OCI-LY7 (cell line): ENCODE results near the gene GTF2IRD1. TPM values are rescaled to one million over a fixed set of nuclear protein-coding genes. Genes with fewer than 3 reads are reported as not detected.
"Not testable (repeated sequence)": the region's sequence is repeated elsewhere in the genome, so short reads cannot be mapped to it uniquely, and the experiment has no call there.

Source experiments
- BruUV-seq: library from RNA; stranded (reverse); fragments of 400-500 nt; replicated peaks from 2 replicates; lab custom pipeline; 2021; lab: Mats Ljungman, UMichigan
- CTCF ChIA-PET: fragments of 300-600 bp; sonication (Branson Sonifier 250); formaldehyde crosslinking; loops from one replicate; lab custom pipeline; 2022; ENCODE audit warnings: antibody characterized with exemption; ENCODE audit not compliant: unreplicated experiment; lab: Charles Lee
- POLR2A ChIA-PET: fragments of 300-600 bp; sonication (Branson Sonifier 250); formaldehyde crosslinking; loops from one replicate; lab custom pipeline; 2022; ENCODE audit warnings: antibody characterized with exemption; lab: Charles Lee
- DNase-seq: peaks from one replicate; pipeline ENCODE4 v3.0.0-alpha.2; 2015; ENCODE audit warnings: low spot score
- H2AFZ ChIP-seq: fragments of 200-600 bp; sonication (generic), shearing (Covaris generic); 2 replicates; pipeline ENCODE4 v1.6.1; 2014; ENCODE audit warnings: mild to moderate bottlenecking, antibody characterized with exemption, low read length, moderate library complexity
- H3K27ac ChIP-seq: fragments of 200-600 bp; sonication (generic); 2 replicates; pipeline ENCODE4 v1.5.1; 2014; ENCODE audit warnings: mixed run types, low read depth, mild to moderate bottlenecking, moderate library complexity, low read length, inconsistent platforms; ENCODE audit not compliant: poor library complexity, severe bottlenecking
- H3K36me3 ChIP-seq: fragments of 200-600 bp; sonication (generic); 2 replicates; pipeline ENCODE4 v1.6.1; 2014; ENCODE audit warnings: mild to moderate bottlenecking, antibody characterized with exemption, low read length, moderate library complexity, mixed read lengths; ENCODE audit not compliant: insufficient read depth
- H3K4me1 ChIP-seq: fragments of 200-600 bp; sonication (generic); 2 replicates; pipeline ENCODE4 v1.5.1; 2014; ENCODE audit warnings: mild to moderate bottlenecking, low read length; ENCODE audit not compliant: insufficient read depth, poor library complexity, severe bottlenecking
- H3K4me2 ChIP-seq: fragments of 200-600 bp; sonication (generic); 2 replicates; pipeline ENCODE4 v1.6.1; 2014; ENCODE audit warnings: mild to moderate bottlenecking, low read length
- H3K4me3 ChIP-seq: fragments of 200-600 bp; sonication (generic); 2 replicates; pipeline ENCODE4 v1.5.1; 2014; ENCODE audit warnings: mild to moderate bottlenecking, low read depth, low read length; ENCODE audit not compliant: poor library complexity, severe bottlenecking
- H3K79me2 ChIP-seq: fragments of 200-600 bp; sonication (generic); 2 replicates; pipeline ENCODE4 v1.6.1; 2016; ENCODE audit warnings: low read depth, mild to moderate bottlenecking, low read length, moderate library complexity, mixed read lengths; ENCODE audit not compliant: insufficient read depth
- H3K9me2 ChIP-seq: fragments of 200-600 bp; sonication (generic); 2 replicates; pipeline ENCODE4 v1.6.1; 2016; ENCODE audit warnings: mild to moderate bottlenecking, low read length, mixed read lengths; ENCODE audit not compliant: insufficient read depth
- H3K9me3 ChIP-seq: fragments of 200-600 bp; sonication (generic); 2 replicates; pipeline ENCODE4 v1.6.1; 2014; ENCODE audit warnings: mild to moderate bottlenecking, mixed run types, low read length, mixed read lengths
- H4K20me1 ChIP-seq: fragments of 200-600 bp; sonication (generic); 2 replicates; pipeline ENCODE4 v1.6.1; 2014; ENCODE audit warnings: mild to moderate bottlenecking, antibody characterized with exemption, low read length, moderate library complexity, mixed read lengths; ENCODE audit not compliant: insufficient read depth
- EZH2phosphoT487 ChIP-seq: fragments of 200-600 bp; sonication (generic); IDR thresholded peaks from 2 replicates; pipeline ENCODE4 v1.6.1; 2018; ENCODE audit warnings: low read depth, borderline replicate concordance, mild to moderate bottlenecking, mixed run types, antibody characterized with exemption, low read length, moderate library complexity, mixed read lengths
- intact Hi-C: fragments of 100-400 bp; cut with micrococcal nuclease; formaldehyde crosslinking; loops from one replicate; pipeline ENCODE4 v1.10.0; 2022; ENCODE audit not compliant: unreplicated experiment
- total RNA-seq, 2 experiments: library from RNA; depleted of rRNA in 1 of 2; stranded (reverse); fragments of >200 nt in 1 of 2; shearing (Covaris generic) in 1 of 2; gene quantifications; 2 replicates each; pipeline ENCODE4 v1.2.3, GENCODE V29; 2014 to 2022
- TF ChIP-seq, protein P1 (sequence below): fragments of 200-600 bp; sonication (generic); conservative IDR thresholded peaks from 2 replicates; pipeline ENCODE4 v1.5.1; 2014; ENCODE audit warnings: mild to moderate bottlenecking, antibody characterized with exemption, low read length, moderate library complexity, mixed read lengths

Gene GTF2IRD1
- total RNA-seq, 2 experiments from 2014 or later, result 4.4 to 34.3 TPM

DNA sequence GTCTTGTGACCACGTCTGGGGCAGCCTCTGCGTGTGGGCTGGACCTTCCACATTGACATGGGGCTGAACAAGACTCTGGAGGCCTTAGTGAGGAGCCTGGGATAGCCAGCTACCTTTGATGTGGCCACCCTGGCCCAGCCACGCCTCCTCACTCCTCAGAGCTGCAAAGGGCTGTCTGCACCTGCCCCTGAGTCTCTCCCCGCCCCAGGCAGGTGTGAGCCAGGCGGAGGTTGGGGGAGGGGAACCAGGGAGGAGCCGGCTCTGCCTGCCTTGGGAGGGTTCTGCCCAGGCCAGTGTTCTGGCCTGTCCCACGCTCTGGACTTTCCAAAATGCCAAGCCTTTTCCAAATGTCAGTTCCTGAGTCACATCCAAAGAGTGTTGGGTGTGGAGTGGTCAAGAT, 72.2 kb downstream of the GTF2IRD1 start:
- no peaks in the 10 kb centered on the region for H3K36me3 ChIP-seq
- POLR2A ChIA-PET, result interaction anchor here (0.6 to 1.2 kb wide), 3 partner anchors 65 to 443 kb away, joined by 3 to 4 read pairs (median 3); no protein-coding TSS in a partner anchor
- intact Hi-C loops, result no loop called here
- BruUV-seq, result no TSS peak
- DNase-seq, result peak; percentile 13
- H3K9me2 ChIP-seq, result no peaks in the 10 kb centered on the region
- H3K4me1 ChIP-seq, result peaks cover 3% of the 10 kb centered on the region
- CTCF ChIA-PET, result no interaction called here
- H3K4me2 ChIP-seq, result no peak overlapping the region
- H3K9me3 ChIP-seq, result no peaks in the 10 kb centered on the region
- H2AFZ ChIP-seq, result no peak overlapping the region
- no peak for TF ChIP-seq EZH2phosphoT487
- TF ChIP-seq, protein P1, sequence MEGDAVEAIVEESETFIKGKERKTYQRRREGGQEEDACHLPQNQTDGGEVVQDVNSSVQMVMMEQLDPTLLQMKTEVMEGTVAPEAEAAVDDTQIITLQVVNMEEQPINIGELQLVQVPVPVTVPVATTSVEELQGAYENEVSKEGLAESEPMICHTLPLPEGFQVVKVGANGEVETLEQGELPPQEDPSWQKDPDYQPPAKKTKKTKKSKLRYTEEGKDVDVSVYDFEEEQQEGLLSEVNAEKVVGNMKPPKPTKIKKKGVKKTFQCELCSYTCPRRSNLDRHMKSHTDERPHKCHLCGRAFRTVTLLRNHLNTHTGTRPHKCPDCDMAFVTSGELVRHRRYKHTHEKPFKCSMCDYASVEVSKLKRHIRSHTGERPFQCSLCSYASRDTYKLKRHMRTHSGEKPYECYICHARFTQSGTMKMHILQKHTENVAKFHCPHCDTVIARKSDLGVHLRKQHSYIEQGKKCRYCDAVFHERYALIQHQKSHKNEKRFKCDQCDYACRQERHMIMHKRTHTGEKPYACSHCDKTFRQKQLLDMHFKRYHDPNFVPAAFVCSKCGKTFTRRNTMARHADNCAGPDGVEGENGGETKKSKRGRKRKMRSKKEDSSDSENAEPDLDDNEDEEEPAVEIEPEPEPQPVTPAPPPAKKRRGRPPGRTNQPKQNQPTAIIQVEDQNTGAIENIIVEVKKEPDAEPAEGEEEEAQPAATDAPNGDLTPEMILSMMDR, result no peak
- no peaks in the 10 kb centered on the region for H4K20me1 ChIP-seq
- H3K79me2 ChIP-seq, result no peaks in the 10 kb centered on the region
- no peak overlapping the region for H3K4me3 ChIP-seq
- no peak overlapping the region for H3K27ac ChIP-seq

DNA sequence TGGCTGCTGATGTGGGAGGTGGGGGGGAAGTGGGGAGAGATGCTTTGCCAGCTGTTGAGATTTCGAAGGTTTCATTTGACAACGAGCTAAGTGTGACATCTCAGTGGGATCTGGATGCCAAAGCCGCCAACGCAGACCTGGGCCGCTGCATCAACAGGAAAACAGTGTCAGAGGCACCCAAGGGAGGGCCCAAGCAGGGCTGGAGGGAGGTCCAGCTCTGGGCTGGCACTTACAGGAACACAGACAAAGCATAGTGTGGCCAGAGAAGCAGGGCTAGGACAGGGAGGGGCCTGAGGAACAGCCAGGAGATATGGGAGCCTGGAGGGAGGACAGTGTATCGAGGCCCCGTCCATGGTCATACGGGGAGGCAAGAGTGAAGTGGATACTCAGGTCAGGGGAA, 73.1 kb downstream of the GTF2IRD1 start:
- H3K9me3 ChIP-seq, result no peaks in the 10 kb centered on the region
- no peaks in the 10 kb centered on the region for H3K9me2 ChIP-seq
- no peak overlapping the region for H3K27ac ChIP-seq
- ChIA-PET POLR2A (interaction anchor here (0.6 kb wide), 1 partner anchor 203 kb away, joined by 5 read pairs; no protein-coding TSS in a partner anchor), CTCF (interaction anchor here (0.6 kb wide), 1 partner anchor 490 kb away, joined by 3 read pairs; no protein-coding TSS in a partner anchor)
- peaks cover 3% of the 10 kb centered on the region for H3K4me1 ChIP-seq
- TF ChIP-seq EZH2phosphoT487, result no peak
- TF ChIP-seq, protein P1, result no peak
- H3K4me3 ChIP-seq, result no peak overlapping the region
- no peak overlapping the region for H3K4me2 ChIP-seq
- no peak overlapping the region for H2AFZ ChIP-seq
- H3K36me3 ChIP-seq, result no peaks in the 10 kb centered on the region
- H3K79me2 ChIP-seq, result no peaks in the 10 kb centered on the region
- BruUV-seq, result no TSS peak
- no peak for DNase-seq
- H4K20me1 ChIP-seq, result no peaks in the 10 kb centered on the region
- intact Hi-C loops, result no loop called here

DNA sequence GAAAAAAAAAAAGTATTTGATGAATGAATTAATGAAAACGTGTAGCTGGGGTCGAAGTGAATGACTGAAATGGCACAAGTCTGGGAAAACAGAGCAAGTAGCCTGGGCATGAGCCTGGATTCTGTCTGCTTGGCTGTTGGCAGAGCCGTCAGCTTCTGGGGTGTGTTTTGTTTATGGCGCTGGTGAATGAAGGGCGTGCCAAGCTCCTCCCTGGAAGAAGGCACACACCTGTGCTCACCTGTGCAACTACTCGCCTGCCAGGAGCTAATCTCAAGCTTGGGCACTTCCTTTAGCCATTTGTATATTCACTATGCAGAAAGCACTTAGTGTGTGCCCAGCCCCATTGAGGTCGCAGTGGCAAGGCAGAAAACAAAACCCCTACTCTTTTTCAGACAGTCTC, 74.1 kb downstream of the GTF2IRD1 start:
- Histone ChIP-seq H2AFZ (no peak overlapping the region), H3K36me3 (no peaks in the 10 kb centered on the region), H3K9me3 (no peaks in the 10 kb centered on the region), H4K20me1 (no peaks in the 10 kb centered on the region), H3K79me2 (no peaks in the 10 kb centered on the region), H3K4me1 (peaks cover 3% of the 10 kb centered on the region), H3K4me2 (no peak overlapping the region), H3K27ac (no peak overlapping the region), H3K4me3 (no peak overlapping the region), H3K9me2 (no peaks in the 10 kb centered on the region)
- intact Hi-C loops, result no loop called here
- no TSS peak for BruUV-seq
- CTCF ChIA-PET, result no interaction called here
- POLR2A ChIA-PET, result interaction anchor here (0.5 to 0.6 kb wide), 4 partner anchors 16 to 1809 kb away, joined by 3 to 5 read pairs (median 4); no protein-coding TSS in a partner anchor
- DNase-seq, result no peak
- TF ChIP-seq, protein P1, result no peak
- TF ChIP-seq EZH2phosphoT487, result no peak

DNA sequence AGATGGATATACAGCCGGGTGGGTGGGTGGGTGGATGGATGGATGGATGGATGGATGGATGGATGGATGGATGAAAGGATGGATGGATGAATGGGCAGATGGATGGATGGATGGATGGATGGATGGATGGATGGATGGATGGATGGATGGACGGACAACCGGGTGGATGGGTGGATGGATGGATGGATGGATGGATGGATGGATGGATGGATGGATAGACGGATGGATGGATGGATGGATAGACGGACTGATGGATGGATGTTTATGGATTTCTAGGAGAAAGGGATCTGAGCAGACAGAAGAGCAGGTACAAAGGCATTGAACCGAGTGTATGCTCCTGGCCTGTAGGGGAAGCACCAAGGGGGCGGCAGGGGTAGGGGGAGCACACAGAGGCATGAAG, 75.1 kb downstream of the GTF2IRD1 start:
- H4K20me1 ChIP-seq, H3K9me3 ChIP-seq, H3K4me2 ChIP-seq, H3K9me2 ChIP-seq, BruUV-seq, CTCF ChIA-PET, H2AFZ ChIP-seq, H3K4me1 ChIP-seq, DNase-seq, H3K27ac ChIP-seq, POLR2A ChIA-PET, H3K36me3 ChIP-seq, intact Hi-C loops, H3K79me2 ChIP-seq, H3K4me3 ChIP-seq: not testable (repeated sequence)
